ENCODE measurements around the gene QRICH1.

The QRICH1 gene

DNA sequence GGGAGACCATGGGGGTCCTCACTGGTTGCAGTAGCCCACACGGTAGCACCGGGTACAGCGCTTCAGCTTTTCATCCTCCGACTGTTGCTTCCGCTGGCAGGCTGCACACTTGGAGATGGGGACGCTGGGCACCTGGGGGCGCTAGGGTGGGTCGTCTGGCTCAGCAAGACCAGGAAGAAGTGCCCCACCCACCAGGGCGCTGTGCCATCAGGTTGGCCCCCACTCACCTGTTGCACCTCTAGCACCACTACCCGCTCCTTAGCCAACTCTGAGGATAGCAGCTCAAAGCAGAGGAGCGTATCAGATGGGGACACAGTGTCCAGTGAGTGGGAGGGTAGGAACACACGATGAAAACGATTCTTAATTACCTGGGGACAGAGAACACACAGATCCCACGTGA is 18.4 kb upstream of the QRICH1 start:
- no peak for TF ChIP-seq EP300 (IDR thresholded peaks at IDR 0.05; ENCODE audit: borderline replicate concordance)
- TF ChIP-seq RAD21 (IDR thresholded peaks at IDR 0.05; ENCODE audit: low read depth) = no peak

DNA sequence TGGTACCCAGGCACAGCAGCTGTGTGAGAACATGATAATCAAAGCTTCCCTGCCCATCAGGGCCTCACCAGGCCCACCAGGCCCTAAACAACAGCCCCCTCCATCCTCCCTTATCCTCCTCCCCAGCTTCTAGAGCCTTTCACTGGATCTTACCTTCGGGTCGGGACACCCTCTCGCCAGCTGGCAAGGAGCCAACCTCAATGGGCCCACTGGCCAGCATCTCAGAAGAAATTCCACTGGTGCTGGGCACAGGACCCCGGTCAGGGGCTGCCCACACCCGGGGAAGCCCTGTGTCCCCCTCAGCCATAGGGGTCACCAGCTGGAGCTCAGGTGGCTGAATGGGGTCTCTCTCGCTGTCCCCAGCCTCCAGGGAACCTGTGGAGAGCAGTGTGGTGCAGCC is 17.5 kb upstream of the QRICH1 start:
- TF ChIP-seq TAF1 (IDR thresholded peaks at IDR 0.05; ENCODE audit: low read depth) = no peak
- no peak for TF ChIP-seq ZBTB7A (IDR thresholded peaks at IDR 0.05; ENCODE audit: low read depth)
- no peak for TF ChIP-seq EGR1 (IDR thresholded peaks at IDR 0.05)
- TF ChIP-seq YY1 (IDR thresholded peaks at IDR 0.05; ENCODE audit: low read depth) = no peak
- no peak for TF ChIP-seq FOXM1 (IDR thresholded peaks at IDR 0.05; ENCODE audit: borderline replicate concordance, low read depth)
- TF ChIP-seq NFIC (IDR thresholded peaks at IDR 0.05) = no peak

GRCh38 chr3:49110780-49111179 is 16.9 kb upstream of the QRICH1 start:
- TF ChIP-seq EGR1 (IDR thresholded peaks at IDR 0.05) = no peak
- TF ChIP-seq ZBTB7A (IDR thresholded peaks at IDR 0.05; ENCODE audit: low read depth) = no peak
- TF ChIP-seq FOXM1 (IDR thresholded peaks at IDR 0.05; ENCODE audit: borderline replicate concordance, low read depth) = no peak
- TF ChIP-seq YY1 (IDR thresholded peaks at IDR 0.05; ENCODE audit: low read depth) = no peak
- TF ChIP-seq TCF12 (IDR thresholded peaks at IDR 0.05; ENCODE audit: low read depth) = no peak
- no peak for TF ChIP-seq TEAD4 (IDR thresholded peaks at IDR 0.05)
- TF ChIP-seq, protein P1, sequence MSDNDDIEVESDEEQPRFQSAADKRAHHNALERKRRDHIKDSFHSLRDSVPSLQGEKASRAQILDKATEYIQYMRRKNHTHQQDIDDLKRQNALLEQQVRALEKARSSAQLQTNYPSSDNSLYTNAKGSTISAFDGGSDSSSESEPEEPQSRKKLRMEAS (IDR thresholded peaks at IDR 0.05) = no peak
- no peak for TF ChIP-seq CEBPB (IDR thresholded peaks at IDR 0.05)
- TF ChIP-seq CREB1 (IDR thresholded peaks at IDR 0.05; ENCODE audit: low read depth) = no peak
- TF ChIP-seq TAF1 (IDR thresholded peaks at IDR 0.05; ENCODE audit: low read depth) = no peak
- no peak for TF ChIP-seq EP300 (IDR thresholded peaks at IDR 0.05; ENCODE audit: borderline replicate concordance)
- TF ChIP-seq RAD21 (IDR thresholded peaks at IDR 0.05; ENCODE audit: low read depth) = no peak
- TF ChIP-seq REST (IDR thresholded peaks at IDR 0.05; ENCODE audit: low read depth) = no peak
- TF ChIP-seq NFIC (IDR thresholded peaks at IDR 0.05) = no peak
- TF ChIP-seq, protein P2, sequence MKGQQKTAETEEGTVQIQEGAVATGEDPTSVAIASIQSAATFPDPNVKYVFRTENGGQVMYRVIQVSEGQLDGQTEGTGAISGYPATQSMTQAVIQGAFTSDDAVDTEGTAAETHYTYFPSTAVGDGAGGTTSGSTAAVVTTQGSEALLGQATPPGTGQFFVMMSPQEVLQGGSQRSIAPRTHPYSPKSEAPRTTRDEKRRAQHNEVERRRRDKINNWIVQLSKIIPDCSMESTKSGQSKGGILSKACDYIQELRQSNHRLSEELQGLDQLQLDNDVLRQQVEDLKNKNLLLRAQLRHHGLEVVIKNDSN (IDR thresholded peaks at IDR 0.05) = no peak

- TF ChIP-seq TAF1 (IDR thresholded peaks at IDR 0.05; ENCODE audit: low read depth) (no peak), TEAD4 (IDR thresholded peaks at IDR 0.05) (no peak), RAD21 (IDR thresholded peaks at IDR 0.05; ENCODE audit: low read depth) (no peak), NFIC (IDR thresholded peaks at IDR 0.05) (no peak), EGR1 (IDR thresholded peaks at IDR 0.05) (no peak), EP300 (IDR thresholded peaks at IDR 0.05; ENCODE audit: borderline replicate concordance) (no peak), FOXM1 (IDR thresholded peaks at IDR 0.05; ENCODE audit: borderline replicate concordance, low read depth) (no peak), TCF12 (IDR thresholded peaks at IDR 0.05; ENCODE audit: low read depth) (no peak), CREB1 (IDR thresholded peaks at IDR 0.05; ENCODE audit: low read depth) (no peak), ZBTB7A (IDR thresholded peaks at IDR 0.05; ENCODE audit: low read depth) (no peak), REST (IDR thresholded peaks at IDR 0.05; ENCODE audit: low read depth) (no peak), CEBPB (IDR thresholded peaks at IDR 0.05) (no peak), YY1 (IDR thresholded peaks at IDR 0.05; ENCODE audit: low read depth) (no peak)
- TF ChIP-seq, protein P2 (IDR thresholded peaks at IDR 0.05) = no peak
- TF ChIP-seq, protein P1 (IDR thresholded peaks at IDR 0.05) = no peak
Observed at GRCh38 chr3:49108346-49108745, 14.5 kb upstream of the QRICH1 start.

DNA sequence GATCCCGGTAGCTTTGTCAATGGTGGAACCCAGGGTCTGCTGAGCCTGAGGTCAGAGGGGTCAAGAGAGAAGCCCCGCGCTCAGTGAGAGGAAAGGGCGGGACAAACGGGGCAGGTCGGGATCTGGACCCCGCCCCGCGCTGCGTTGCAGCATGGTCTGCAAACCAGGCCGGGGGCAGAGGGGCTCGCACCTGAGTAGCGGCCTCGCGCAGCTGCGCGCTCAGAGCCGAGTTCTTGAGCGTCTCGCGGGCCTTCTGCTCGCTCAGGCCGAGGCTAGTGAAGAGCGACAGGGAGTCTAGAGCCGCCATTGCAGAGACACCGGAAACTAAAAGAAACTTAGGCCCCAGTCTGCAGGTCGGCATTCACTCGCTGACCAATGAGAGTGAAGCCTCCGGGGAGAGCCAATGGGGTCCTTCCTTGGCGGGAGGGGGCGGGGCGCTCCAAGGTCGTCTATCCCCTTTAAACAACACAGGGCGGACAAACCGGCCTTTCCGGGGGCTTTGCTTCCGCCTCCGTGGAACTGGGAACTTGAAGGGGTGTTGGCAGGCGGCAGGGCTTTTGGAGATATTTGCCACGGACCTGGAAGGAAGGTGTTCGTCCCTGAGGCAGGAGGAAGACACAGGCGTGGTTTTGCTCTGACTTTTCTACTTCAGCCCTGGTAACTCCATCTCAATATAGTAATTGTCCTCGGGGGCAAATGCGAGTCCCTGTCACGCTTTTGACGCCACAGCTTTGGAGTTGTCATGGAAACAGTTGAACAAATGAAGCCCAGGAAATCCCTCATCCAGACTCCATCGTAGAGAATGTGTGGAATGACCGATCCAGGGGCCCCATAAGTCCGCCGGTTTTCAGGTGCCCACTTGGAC is 10.8 kb upstream of the QRICH1 start, which contains the start of gene QARS1:
Gene QARS1 (minus strand): TSS at position 331 of the 865 bp plus-strand sequence. CDS start 24 bp downstream, at position 307.
- TF ChIP-seq TCF12 (IDR thresholded peaks at IDR 0.05; ENCODE audit: low read depth) (peak; percentile 47; the same call in 1 of the 2 replicates), EGR1 (IDR thresholded peaks at IDR 0.05) (no peak), YY1 (IDR thresholded peaks at IDR 0.05; ENCODE audit: low read depth) (peak; percentile 92), RAD21 (IDR thresholded peaks at IDR 0.05; ENCODE audit: low read depth) (no peak), EP300 (IDR thresholded peaks at IDR 0.05; ENCODE audit: borderline replicate concordance) (peak; percentile 20; the same call in 1 of the 2 replicates), CEBPB (IDR thresholded peaks at IDR 0.05) (no peak), FOXM1 (IDR thresholded peaks at IDR 0.05; ENCODE audit: borderline replicate concordance, low read depth) (peak; percentile 43; the same call in 1 of the 2 replicates), TAF1 (IDR thresholded peaks at IDR 0.05; ENCODE audit: low read depth) (peak; percentile 87)
- TF ChIP-seq, protein P2 (IDR thresholded peaks at IDR 0.05) = no peak
- TF ChIP-seq, protein P1 (IDR thresholded peaks at IDR 0.05) = peak; percentile 36

Data from Ishikawa (cell line).